DLD1 (cell line): Measurements from ENCODE around the gene KIF19.

ENCODE experiments used
- in situ Hi-C: cut with HindIII; loops from 2 replicates; pipeline ENCODE4 v1.10.0; 2017; ENCODE audit warnings: low sequenced_read_pairs

The KIF19 gene

GRCh38 chr17:74339537-74340195 lies 13.6 kb downstream of the KIF19 start:
- in situ Hi-C loops = no loop called here

GRCh38 chr17:74340470-74341023 lies 14.5 kb downstream of the KIF19 start:
- in situ Hi-C loops = no loop called here

- in situ Hi-C loops = no loop called here
These were observed 16.2 kb downstream of the KIF19 start for GRCh38 chr17:74342224-74342623.

- in situ Hi-C loops = no loop called here
These were observed 17.1 kb downstream of the KIF19 start for GRCh38 chr17:74343121-74343520.

- in situ Hi-C loops = no loop called here
These were observed 17.7 kb downstream of the KIF19 start for GRCh38 chr17:74343526-74344284.

GRCh38 chr17:74344658-74345057 lies 18.6 kb downstream of the KIF19 start:
- in situ Hi-C loops = loop anchor here (5.0 kb wide), 1 partner anchor 42 kb away; no protein-coding TSS in a partner anchor

- in situ Hi-C loops = loop anchor here (5.0 kb wide), 1 partner anchor 43 kb away; no protein-coding TSS in a partner anchor
These were observed 19.6 kb downstream of the KIF19 start for GRCh38 chr17:74345433-74346241.

GRCh38 chr17:74347646-74348045 lies 21.6 kb downstream of the KIF19 start:
- in situ Hi-C loops = loop anchor here (5.0 kb wide), 1 partner anchor 45 kb away; no protein-coding TSS in a partner anchor

GRCh38 chr17:74349120-74349519 lies 23.1 kb downstream of the KIF19 start:
- in situ Hi-C loops = loop anchor here (5.0 kb wide), 1 partner anchor 47 kb away; no protein-coding TSS in a partner anchor

- in situ Hi-C loops = no loop called here
These were observed 24.5 kb downstream of the KIF19 start for GRCh38 chr17:74350486-74350885.

- in situ Hi-C loops = no loop called here
These were observed 25.7 kb downstream of the KIF19 start for GRCh38 chr17:74351552-74352210.

GRCh38 chr17:74353446-74354060 lies 27.5 kb downstream of the KIF19 start:
- in situ Hi-C loops = no loop called here

GRCh38 chr17:74354123-74354522 lies 28.1 kb downstream of the KIF19 start:
- in situ Hi-C loops = no loop called here

- in situ Hi-C loops = no loop called here
These were observed 28.5 kb downstream of the KIF19 start for GRCh38 chr17:74354561-74354960.

GRCh38 chr17:74355065-74355464 lies 29.0 kb downstream of the KIF19 start:
- in situ Hi-C loops = no loop called here

GRCh38 chr17:74356646-74357465 lies 30.8 kb downstream of the KIF19 start:
- in situ Hi-C loops = no loop called here

GRCh38 chr17:74357466-74357809 lies 31.4 kb downstream of the KIF19 start:
- in situ Hi-C loops = no loop called here

GRCh38 chr17:74358697-74359096 lies 32.7 kb downstream of the KIF19 start:
- in situ Hi-C loops = no loop called here

GRCh38 chr17:74359916-74360315 lies 33.9 kb downstream of the KIF19 start:
- in situ Hi-C loops = no loop called here
